GM12878 (cell line): ENCODE data around the gene TSHB.

Source experiments
- CTCF ChIP-seq, 3 experiments: IDR thresholded peaks in 2 of 3; conservative IDR thresholded peaks in 1 of 3; 2 replicates each; pipeline ENCODE4 v1.5.1; 2011; ENCODE audit warnings: low read depth in 3 of 3, low read length in 3 of 3, mild to moderate bottlenecking in 3 of 3, control low read depth in 2 of 3, moderate library complexity in 2 of 3, inconsistent platforms in 1 of 3, mixed read lengths in 1 of 3; ENCODE audit not compliant: control insufficient read depth in 2 of 3, insufficient read depth in 1 of 3; ENCODE audit errors: extremely low read depth in 1 of 3
- HCFC1 ChIP-seq: fragments of 150-350 bp; IDR thresholded peaks from 2 replicates; pipeline ENCODE4 v1.6.1; 2014; ENCODE audit warnings: low read length
- IKZF1 ChIP-seq: fragments of 450-650 bp; conservative IDR thresholded peaks from 2 replicates; pipeline ENCODE4 v1.6.1; 2017; ENCODE audit warnings: antibody characterized with exemption, mild to moderate bottlenecking
- KDM1A ChIP-seq: fragments of 200-600 bp; sonication (generic); IDR thresholded peaks from 2 replicates; pipeline ENCODE4 v1.6.1; 2016; ENCODE audit warnings: borderline replicate concordance
- POLR2AphosphoS5 ChIP-seq: IDR thresholded peaks from 2 replicates; pipeline ENCODE4 v1.6.1; 2011; ENCODE audit warnings: mild to moderate bottlenecking, low read length, inconsistent platforms

- TF ChIP-seq IKZF1 = no peak
- no peak for TF ChIP-seq CTCF (IDR thresholded peaks at IDR 0.05 in 2 of 3, conservative IDR thresholded peaks at IDR 0.05 in 1 of 3; ENCODE audit: control insufficient read depth in 2 of 3, extremely low read depth in 1 of 3, insufficient read depth in 1 of 3, low read depth in 3 of 3, low read length in 3 of 3)
- no peak for TF ChIP-seq POLR2AphosphoS5
- TF ChIP-seq KDM1A = no peak
- no peak for TF ChIP-seq HCFC1
Observed at GRCh38 chr1:115006191-115006590, 23.4 kb upstream of the TSHB start.
